ENCODE data around the gene BGLAP. TPM values are rescaled to one million over a fixed set of nuclear protein-coding genes. Genes with fewer than 3 reads are reported as not detected.

BGLAP gene
- total RNA-seq, 4 donors from 2014 or later: 0.29 to 4.2 (median 0.90) TPM; not detected in 1

DNA sequence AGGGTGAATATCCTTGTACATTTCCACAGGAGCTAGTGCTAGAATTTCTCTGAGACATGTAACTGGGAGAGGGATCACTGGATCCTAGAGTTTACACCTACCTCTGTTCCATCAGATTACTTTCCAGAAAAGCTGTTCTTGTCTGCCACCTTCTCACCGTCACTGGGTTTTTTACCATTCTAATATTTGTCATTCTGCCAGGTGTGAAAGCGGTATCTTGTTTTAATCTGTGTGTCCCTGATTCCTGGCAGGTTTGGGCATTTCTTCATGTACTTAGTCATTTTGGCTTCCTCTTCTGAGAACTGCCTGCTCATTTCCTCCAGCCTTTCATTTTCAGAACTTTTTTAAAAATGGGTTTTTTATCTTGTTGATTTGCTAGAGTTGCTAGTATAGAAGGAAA is 24.1 kb upstream of the BGLAP start:
- Histone ChIP-seq H3K4me1 (peaks cover 0 to 3% of the 10 kb centered on the region in 2 donors), H3K27me3 (no peaks in the 10 kb centered on the region), H3K4me3 (no peak overlapping the region), H3K27ac (peak overlapping the region in 1 of 2 donors; percentile 23), H3K36me3 (no peaks in the 10 kb centered on the region), H3K9me3 (no peaks in the 10 kb centered on the region)
- TF ChIP-seq POLR2A (IDR thresholded peaks at IDR 0.05): no peak
- TF ChIP-seq, protein P1, sequence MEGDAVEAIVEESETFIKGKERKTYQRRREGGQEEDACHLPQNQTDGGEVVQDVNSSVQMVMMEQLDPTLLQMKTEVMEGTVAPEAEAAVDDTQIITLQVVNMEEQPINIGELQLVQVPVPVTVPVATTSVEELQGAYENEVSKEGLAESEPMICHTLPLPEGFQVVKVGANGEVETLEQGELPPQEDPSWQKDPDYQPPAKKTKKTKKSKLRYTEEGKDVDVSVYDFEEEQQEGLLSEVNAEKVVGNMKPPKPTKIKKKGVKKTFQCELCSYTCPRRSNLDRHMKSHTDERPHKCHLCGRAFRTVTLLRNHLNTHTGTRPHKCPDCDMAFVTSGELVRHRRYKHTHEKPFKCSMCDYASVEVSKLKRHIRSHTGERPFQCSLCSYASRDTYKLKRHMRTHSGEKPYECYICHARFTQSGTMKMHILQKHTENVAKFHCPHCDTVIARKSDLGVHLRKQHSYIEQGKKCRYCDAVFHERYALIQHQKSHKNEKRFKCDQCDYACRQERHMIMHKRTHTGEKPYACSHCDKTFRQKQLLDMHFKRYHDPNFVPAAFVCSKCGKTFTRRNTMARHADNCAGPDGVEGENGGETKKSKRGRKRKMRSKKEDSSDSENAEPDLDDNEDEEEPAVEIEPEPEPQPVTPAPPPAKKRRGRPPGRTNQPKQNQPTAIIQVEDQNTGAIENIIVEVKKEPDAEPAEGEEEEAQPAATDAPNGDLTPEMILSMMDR (IDR thresholded peaks at IDR 0.05): no peak
- no peak for DNase-seq
- intact Hi-C loops (cut with DNase I; ENCODE audit: low total_unique reads): no loop called here

DNA sequence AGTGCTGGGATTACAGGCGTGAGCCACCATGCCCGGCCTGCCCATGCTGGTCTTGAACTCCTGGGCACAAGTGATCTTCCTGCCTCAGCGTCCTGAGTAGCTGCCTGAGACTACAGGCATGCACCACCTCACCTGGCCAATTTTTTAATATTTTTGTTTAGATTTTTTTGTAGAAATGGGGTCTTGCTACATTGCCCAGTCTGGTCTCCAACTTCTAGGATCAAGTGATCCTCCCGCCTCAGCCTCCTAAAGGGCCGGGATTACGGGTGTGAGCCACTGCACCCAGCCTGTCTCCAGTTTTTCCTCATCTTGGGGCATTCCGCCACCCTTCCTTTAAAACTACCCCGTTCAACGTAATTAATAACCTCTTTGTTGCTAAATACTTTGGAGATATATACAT is 21.8 kb upstream of the BGLAP start:
- Histone ChIP-seq H3K4me1 (peaks cover 0 to 3% of the 10 kb centered on the region in 2 donors), H3K27ac (no peak overlapping the region), H3K4me3 (no peak overlapping the region), H3K36me3 (no peaks in the 10 kb centered on the region), H3K27me3 (no peaks in the 10 kb centered on the region), H3K9me3 (no peaks in the 10 kb centered on the region)
- no peak for DNase-seq
- intact Hi-C loops (cut with DNase I; ENCODE audit: low total_unique reads): no loop called here
- TF ChIP-seq, protein P1 (IDR thresholded peaks at IDR 0.05): no peak
- no peak for TF ChIP-seq POLR2A (IDR thresholded peaks at IDR 0.05)

DNA sequence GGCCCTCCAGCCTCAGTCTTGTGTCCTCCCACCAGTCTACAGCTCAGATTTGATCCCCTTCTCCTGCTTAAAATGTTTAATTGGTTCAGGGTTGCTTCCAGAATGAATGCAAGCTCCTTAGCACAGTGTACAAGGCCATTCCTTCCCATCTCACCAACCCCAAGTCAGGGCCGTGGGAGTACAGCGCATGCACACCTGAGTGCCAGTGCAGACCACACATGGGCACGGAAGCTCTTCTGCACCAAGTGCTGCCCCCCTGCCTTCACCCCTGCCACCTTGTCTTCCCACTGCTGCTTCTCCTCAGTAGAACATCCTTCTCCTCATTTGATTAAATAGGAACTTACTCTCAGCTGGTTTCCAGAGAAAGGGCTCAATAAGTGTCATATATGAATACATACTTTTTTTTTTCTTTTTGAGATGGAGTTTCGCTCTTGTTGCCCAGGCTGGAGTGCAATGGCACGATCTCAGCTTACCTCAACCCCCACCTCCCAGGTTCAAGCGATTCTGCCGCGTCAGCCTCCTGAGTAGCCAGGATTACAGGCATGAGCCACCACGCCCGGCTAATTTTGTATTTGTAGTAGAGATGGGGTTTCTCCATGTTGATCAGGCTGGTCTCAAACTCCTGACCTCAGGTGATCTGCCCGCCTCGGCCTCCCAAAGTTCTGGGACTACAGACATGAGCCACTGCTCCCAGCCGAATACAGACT is 19.8 kb upstream of the BGLAP start:
- TF ChIP-seq, protein P1 (IDR thresholded peaks at IDR 0.05): no peak
- TF ChIP-seq POLR2A (IDR thresholded peaks at IDR 0.05): no peak
- intact Hi-C loops (cut with DNase I; ENCODE audit: low total_unique reads): no loop called here

DNA sequence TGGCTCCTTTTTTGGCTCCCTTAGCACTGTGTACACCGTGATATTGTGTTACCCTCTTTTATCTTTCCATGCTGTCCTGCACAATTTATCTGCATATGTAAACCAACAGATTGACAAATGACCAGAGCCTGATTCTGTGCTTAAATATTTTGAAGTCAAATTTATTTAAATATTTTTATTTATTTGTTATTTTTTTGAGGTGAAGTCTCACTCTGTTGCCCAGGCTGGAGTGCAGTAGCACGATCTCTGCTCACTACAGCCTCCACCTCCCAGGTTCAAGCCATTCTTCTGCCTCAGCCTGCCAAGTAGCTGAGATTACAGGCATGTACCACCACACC is 16.3 kb upstream of the BGLAP start:
- H3K27me3 ChIP-seq: no peaks in the 10 kb centered on the region
- no peak for DNase-seq
- no peak overlapping the region for H3K27ac ChIP-seq
- no peaks in the 10 kb centered on the region for H3K4me1 ChIP-seq
- intact Hi-C loops (cut with DNase I; ENCODE audit: low total_unique reads): loop anchor here (5.0 kb wide), 1 partner anchor 78 kb away; no protein-coding TSS in a partner anchor
- H3K4me3 ChIP-seq: no peak overlapping the region
- H3K9me3 ChIP-seq: no peaks in the 10 kb centered on the region
- TF ChIP-seq POLR2A (IDR thresholded peaks at IDR 0.05): no peak
- TF ChIP-seq, protein P1 (IDR thresholded peaks at IDR 0.05): no peak
- H3K36me3 ChIP-seq: no peaks in the 10 kb centered on the region

More for the DNA sequence above, 19.8 kb upstream of the BGLAP start:
- no peak for DNase-seq
- Histone ChIP-seq H3K27me3 (no peaks in the 10 kb centered on the region), H3K4me3 (no peak overlapping the region), H3K36me3 (no peaks in the 10 kb centered on the region), H3K4me1 (no peaks in the 10 kb centered on the region), H3K9me3 (no peaks in the 10 kb centered on the region), H3K27ac (no peak overlapping the region)

DNA sequence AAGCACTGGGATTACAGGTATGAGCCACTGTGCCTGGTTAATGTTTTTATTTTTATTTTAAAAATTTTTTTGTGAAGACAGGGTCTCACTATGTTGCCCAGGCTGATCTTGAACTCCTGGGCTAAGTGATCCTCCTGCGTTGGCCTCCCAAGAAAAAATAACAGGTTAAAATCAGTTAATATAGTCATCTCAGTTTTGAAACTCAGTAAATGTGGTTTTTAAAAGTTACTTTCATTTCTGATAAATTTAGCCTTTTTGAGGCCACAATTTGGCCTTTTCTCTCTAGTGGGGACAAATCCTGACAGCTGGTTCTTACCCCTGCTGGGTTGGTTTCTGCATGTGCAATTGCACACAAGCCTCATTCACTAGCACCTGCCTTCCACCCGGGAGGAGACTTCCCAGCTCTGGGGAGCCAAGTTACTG is 15.9 kb upstream of the BGLAP start:
- intact Hi-C loops (cut with DNase I; ENCODE audit: low total_unique reads): loop anchor here (5.0 kb wide), 1 partner anchor 79 kb away; no protein-coding TSS in a partner anchor
- H3K36me3 ChIP-seq: no peaks in the 10 kb centered on the region
- no peaks in the 10 kb centered on the region for H3K4me1 ChIP-seq
- no peak overlapping the region for H3K4me3 ChIP-seq
- H3K27me3 ChIP-seq: no peaks in the 10 kb centered on the region
- no peak overlapping the region for H3K27ac ChIP-seq
- DNase-seq: no peak
- no peaks in the 10 kb centered on the region for H3K9me3 ChIP-seq
- no peak for TF ChIP-seq POLR2A (IDR thresholded peaks at IDR 0.05)

All from uterus (tissue), 4 donors.